NCI-H2171 treated with DMSO at 0.1 percent for 48 hours (cell line): ENCODE measurements around the gene ZSWIM8.

ENCODE experiments used
- DNase-seq: peaks from one replicate; lab custom pipeline; 2025; lab: John Stamatoyannopoulos, UW

The ZSWIM8 gene

GRCh38 chr10:73798087-73798486 lies 12.7 kb downstream of the ZSWIM8 start:
- no peak for DNase-seq

- no peak for DNase-seq
Observed at GRCh38 chr10:73798927-73799560, 13.6 kb downstream of the ZSWIM8 start.

- no peak for DNase-seq
Observed at GRCh38 chr10:73799899-73800559, 14.6 kb downstream of the ZSWIM8 start.

- no peak for DNase-seq
Observed at GRCh38 chr10:73800560-73801252, 15.3 kb downstream of the ZSWIM8 start.

GRCh38 chr10:73801253-73801590 lies 15.8 kb downstream of the ZSWIM8 start:
- no peak for DNase-seq

GRCh38 chr10:73802276-73802991 lies 17.0 kb downstream of the ZSWIM8 start:
- no peak for DNase-seq

- DNase-seq, result no peak
Observed at GRCh38 chr10:73803680-73804286, 18.4 kb downstream of the ZSWIM8 start.

GRCh38 chr10:73806176-73806950 lies 21.0 kb downstream of the ZSWIM8 start:
- DNase-seq, result no peak

- DNase-seq, result no peak
Observed at GRCh38 chr10:73807471-73807870, 22.1 kb downstream of the ZSWIM8 start.

GRCh38 chr10:73808021-73808815 lies 22.8 kb downstream of the ZSWIM8 start:
- no peak for DNase-seq

GRCh38 chr10:73809061-73809818 lies 23.8 kb downstream of the ZSWIM8 start:
- no peak for DNase-seq

- DNase-seq, result no peak
Observed at GRCh38 chr10:73810358-73810734, 24.9 kb downstream of the ZSWIM8 start.

GRCh38 chr10:73810735-73811465 lies 25.5 kb downstream of the ZSWIM8 start:
- no peak for DNase-seq

- DNase-seq, result no peak
Observed at GRCh38 chr10:73812657-73813056, 27.3 kb downstream of the ZSWIM8 start.

- no peak for DNase-seq
Observed at GRCh38 chr10:73813333-73813732, 27.9 kb downstream of the ZSWIM8 start.

GRCh38 chr10:73814276-73814895 lies 29.0 kb downstream of the ZSWIM8 start:
- no peak for DNase-seq

GRCh38 chr10:73814896-73815718 lies 29.7 kb downstream of the ZSWIM8 start:
- no peak for DNase-seq

GRCh38 chr10:73815719-73816030 lies 30.3 kb downstream of the ZSWIM8 start:
- no peak for DNase-seq
